HCT116 (cell line): ENCODE measurements around the gene OR4D6. TPM values are rescaled to one million over a fixed set of nuclear protein-coding genes. Genes with fewer than 3 reads are reported as not detected.

Experiments used
- ATAC-seq: fragments of 200-7000 bp; cut with Tn5 transposase; 2 replicates; pipeline ENCODE4 v1.9.1; 2020; ENCODE audit warnings: mild to moderate bottlenecking, moderate library complexity
- BruUV-seq: library from RNA; stranded (reverse); fragments of 400-500 nt; replicated peaks from 2 replicates; lab custom pipeline; 2021; lab: Mats Ljungman, UMichigan
- CTCF ChIA-PET: fragments of 300-600 bp; sonication (Branson Sonifier 250); formaldehyde crosslinking; loops from one replicate; lab custom pipeline; 2021; ENCODE audit warnings: antibody characterized with exemption; lab: Charles Lee
- POLR2A ChIA-PET: fragments of 300-600, 350-600 bp; sonication (Branson Sonifier 250); formaldehyde crosslinking; loops from one replicate; lab custom pipeline; 2021; ENCODE audit warnings: antibody characterized with exemption; lab: Charles Lee
- RAD21 ChIA-PET, 2 experiments: fragments of 300-600 bp; sonication (Branson Sonifier 250); formaldehyde crosslinking; loops; one replicate each; lab custom pipeline; 2023; ENCODE audit warnings: low total read pairs in 2 of 2; ENCODE audit not compliant: uncharacterized antibody in 2 of 2, unreplicated experiment in 2 of 2, low non-redundant PET in 1 of 2; lab: Charles Lee
- DNase-seq: peaks from one replicate; pipeline ENCODE4 v3.0.0-alpha.2; 2010; ENCODE audit warnings: low read depth, low spot score
- H2AFZ ChIP-seq: fragments of 200-600 bp; shearing (Covaris generic), sonication (generic); 2 replicates; pipeline ENCODE4 v1.6.1; 2017; ENCODE audit warnings: low read depth, mixed run types, mixed read lengths, antibody characterized with exemption, low read length; ENCODE audit not compliant: poor library complexity, severe bottlenecking
- H3K27ac ChIP-seq: 2 replicates; pipeline ENCODE4 v1.5.1; 2012; ENCODE audit warnings: low read depth, low read length
- H3K27me3 ChIP-seq: fragments of 200-600 bp; sonication (generic); 2 replicates; pipeline ENCODE4 v1.6.1; 2016; ENCODE audit warnings: mixed run types, low read length, mixed read lengths; ENCODE audit not compliant: insufficient read depth
- H3K36me3 ChIP-seq, 2 experiments: fragments of 200-500 bp in 1 of 2; fragments of 200-600 bp in 1 of 2; sonication (Bioruptor generic) in 1 of 2; sonication (generic) in 1 of 2; 2 replicates each; pipeline versions ENCODE4 v1.5.1 to v1.6.1; 2014 to 2016; ENCODE audit warnings: low read length in 2 of 2, inconsistent platforms in 1 of 2, mixed read lengths in 1 of 2, mixed run types in 1 of 2; ENCODE audit not compliant: insufficient read depth in 2 of 2, control insufficient read depth in 1 of 2
- H3K4me1 ChIP-seq, 2 experiments: fragments of 200-600 bp in 1 of 2; sonication (generic) in 1 of 2; 2 replicates each; pipeline versions ENCODE4 v1.5.1 to v1.6.1; 2012 to 2017; ENCODE audit warnings: low read length in 2 of 2, inconsistent platforms in 1 of 2, mild to moderate bottlenecking in 1 of 2, mixed read lengths in 1 of 2, mixed run types in 1 of 2, moderate library complexity in 1 of 2; ENCODE audit not compliant: insufficient read depth in 2 of 2, control insufficient read depth in 1 of 2
- H3K4me2 ChIP-seq: fragments of 200-600 bp; sonication (generic); 2 replicates; pipeline ENCODE4 v1.6.1; 2017; ENCODE audit warnings: mixed run types, low read length, mixed read lengths
- H3K4me3 ChIP-seq, 2 experiments: fragments of 200-600 bp in 1 of 2; sonication (generic) in 1 of 2; replicated peaks in 1 of 2; 2 replicates each; pipeline ENCODE4 v1.5.1; 2011 to 2016; ENCODE audit warnings: low read length in 2 of 2, control low read depth in 1 of 2, low read depth in 1 of 2, mild to moderate bottlenecking in 1 of 2, mixed read lengths in 1 of 2, mixed run types in 1 of 2
- H3K79me2 ChIP-seq: fragments of 200-600 bp; sonication (generic); 2 replicates; pipeline ENCODE4 v1.6.1; 2017; ENCODE audit warnings: mild to moderate bottlenecking, mixed run types, low read length, moderate library complexity, mixed read lengths; ENCODE audit not compliant: insufficient read depth
- H3K9ac ChIP-seq: fragments of 200-600 bp; sonication (generic); 2 replicates; pipeline ENCODE4 v1.6.1; 2016; ENCODE audit warnings: low read length, mixed read lengths
- H3K9me2 ChIP-seq: fragments of 200-600 bp; sonication (generic), shearing (Covaris generic); 2 replicates; pipeline ENCODE4 v1.6.1; 2017; ENCODE audit warnings: mixed run types, mild to moderate bottlenecking, moderate library complexity; ENCODE audit not compliant: insufficient read depth
- H3K9me3 ChIP-seq, 2 experiments: fragments of 200-500 bp in 1 of 2; fragments of 200-600 bp in 1 of 2; sonication (Bioruptor generic) in 1 of 2; sonication (generic) in 1 of 2; 2 replicates each; pipeline ENCODE4 v1.6.1; 2014 to 2017; ENCODE audit warnings: low read length in 2 of 2, mixed read lengths in 2 of 2, inconsistent platforms in 1 of 2, low read depth in 1 of 2, mild to moderate bottlenecking in 1 of 2, mixed run types in 1 of 2, moderate library complexity in 1 of 2; ENCODE audit not compliant: control insufficient read depth in 1 of 2, insufficient read depth in 1 of 2
- H4K20me1 ChIP-seq: fragments of 200-600 bp; sonication (generic), shearing (Covaris generic); 2 replicates; pipeline ENCODE4 v1.6.1; 2017; ENCODE audit warnings: mixed run types, mild to moderate bottlenecking, moderate library complexity; ENCODE audit not compliant: insufficient read depth
- CEBPB ChIP-seq: IDR thresholded peaks from 2 replicates; pipeline ENCODE4 v1.6.1; 2012; ENCODE audit warnings: low read depth
- EZH2 ChIP-seq: fragments of 200-600 bp; sonication (generic); IDR thresholded peaks from 2 replicates; pipeline ENCODE4 v1.6.1; 2017; ENCODE audit warnings: antibody characterized with exemption, mixed run types
- POLR2A ChIP-seq: IDR thresholded peaks from 2 replicates; pipeline ENCODE4 v1.7.0; 2011; ENCODE audit warnings: borderline replicate concordance; ENCODE audit not compliant: insufficient read depth, insufficient read length; ENCODE audit errors: extremely low read depth
- SIN3A ChIP-seq: IDR thresholded peaks from 2 replicates; pipeline ENCODE4 v1.6.1; 2012; ENCODE audit warnings: low read depth
- SP1 ChIP-seq: IDR thresholded peaks from 2 replicates; pipeline ENCODE4 v1.6.1; 2012; ENCODE audit warnings: low read depth
- SRF ChIP-seq: IDR thresholded peaks from 2 replicates; pipeline ENCODE4 v1.6.1; 2012; ENCODE audit warnings: low read depth
- TCF7L2 ChIP-seq: IDR thresholded peaks from 2 replicates; pipeline ENCODE4 v1.7.0; 2011; ENCODE audit warnings: borderline replicate concordance, inconsistent platforms; ENCODE audit not compliant: insufficient read depth, insufficient read length; ENCODE audit errors: extremely low read depth
- YY1 ChIP-seq: IDR thresholded peaks from 2 replicates; pipeline ENCODE4 v1.6.1; 2011; ENCODE audit warnings: low read length, low read depth, moderate library complexity, mild to moderate bottlenecking; ENCODE audit not compliant: insufficient replicate concordance; ENCODE audit errors: extremely low read depth
- ZFX ChIP-seq: fragments of 450-650 bp; IDR thresholded peaks from 2 replicates; pipeline ENCODE4 v1.6.1; 2017
- ZNF274 ChIP-seq: fragments of 200-500 bp; sonication (Bioruptor generic); IDR thresholded peaks from 2 replicates; pipeline ENCODE4 v1.6.1; 2014; ENCODE audit warnings: mild to moderate bottlenecking, low read depth, low read length, inconsistent platforms
- intact Hi-C: fragments of 100-400 bp; cut with micrococcal nuclease; formaldehyde crosslinking; loops from 2 replicates; pipeline ENCODE4 v1.10.0; 2022
- total RNA-seq: library from RNA; stranded (reverse); gene quantifications from one replicate; pipeline ENCODE4 v1.2.1, GENCODE V29; 2021; ENCODE audit not compliant: unreplicated experiment
- TF ChIP-seq, protein P1 (sequence below): IDR thresholded peaks from 2 replicates; pipeline ENCODE4 v1.6.1; 2011; ENCODE audit warnings: mild to moderate bottlenecking, low read length, moderate library complexity; ENCODE audit not compliant: insufficient replicate concordance; ENCODE audit errors: extremely low read depth
- TF ChIP-seq, protein P2 (sequence below): IDR thresholded peaks from 2 replicates; pipeline ENCODE4 v1.6.1; 2012

The OR4D6 gene
- total RNA-seq, 1 experiment from 2014 or later = not detected

DNA sequence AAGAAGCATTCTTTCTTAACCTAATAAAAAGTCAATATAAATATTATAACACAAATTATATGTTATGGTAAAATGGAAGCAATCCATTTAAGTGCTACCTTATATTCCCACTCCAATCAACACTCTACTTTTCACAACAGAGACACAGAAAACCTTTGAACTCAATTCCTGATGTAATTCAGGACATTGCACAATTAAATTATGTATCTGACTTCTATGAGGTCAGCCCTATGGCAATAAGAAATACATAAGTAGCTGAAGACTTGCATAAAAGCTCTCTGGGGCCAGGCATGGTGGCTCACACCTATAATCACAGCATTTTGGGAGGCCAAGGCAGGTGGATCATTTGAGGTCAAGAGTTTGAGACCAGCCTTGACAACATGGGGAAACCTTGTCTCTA lies 23.1 kb downstream of the OR4D6 start:
- intact Hi-C loops = loop anchor here (5.0 kb wide), 1 partner anchor 33 kb away; no protein-coding TSS in a partner anchor
- no peaks in the 10 kb centered on the region for H4K20me1 ChIP-seq
- no peak overlapping the region for H3K4me3 ChIP-seq
- no peak overlapping the region for H3K27ac ChIP-seq
- no peaks in the 10 kb centered on the region for H3K36me3 ChIP-seq
- no peaks in the 10 kb centered on the region for H3K9me2 ChIP-seq
- no peaks in the 10 kb centered on the region for H3K27me3 ChIP-seq
- H3K4me1 ChIP-seq = no peaks in the 10 kb centered on the region
- H3K79me2 ChIP-seq = no peaks in the 10 kb centered on the region
- DNase-seq (no peak), ATAC-seq (no peak)
- RAD21 ChIA-PET = no interaction called here
- no TSS peak for BruUV-seq
- TF ChIP-seq POLR2A (no peak), SP1 (no peak), SRF (no peak), EZH2 (no peak), ZNF274 (no peak), TCF7L2 (no peak)
- H3K9me3 ChIP-seq = no peaks in the 10 kb centered on the region
- CTCF ChIA-PET = no interaction called here
- H3K4me2 ChIP-seq = no peak overlapping the region
- POLR2A ChIA-PET = no interaction called here
- no peak overlapping the region for H3K9ac ChIP-seq
- H2AFZ ChIP-seq = no peak overlapping the region

DNA sequence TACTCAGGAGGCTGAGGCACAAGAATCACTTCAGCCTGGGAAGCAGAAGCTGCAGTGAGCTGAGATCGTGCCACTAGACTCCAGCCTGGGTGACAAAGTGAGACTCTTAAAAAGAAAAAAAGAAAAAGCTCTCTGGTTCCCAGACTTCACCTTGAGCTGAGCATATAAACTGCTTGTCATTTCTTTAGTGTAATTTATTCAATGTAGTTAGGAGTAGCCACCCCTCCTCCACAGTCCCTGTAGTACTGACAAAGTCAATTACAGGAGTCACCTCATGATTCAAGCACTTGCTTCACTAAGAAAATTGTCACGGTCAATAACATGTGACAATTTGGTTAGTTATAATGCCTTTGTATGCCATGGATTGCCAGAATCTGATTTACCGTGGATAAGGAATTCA lies 23.6 kb downstream of the OR4D6 start:
- intact Hi-C loops = loop anchor here (5.0 kb wide), 1 partner anchor 33 kb away; no protein-coding TSS in a partner anchor
- POLR2A ChIA-PET = no interaction called here
- no peak overlapping the region for H3K9ac ChIP-seq

More for the DNA sequence above, 23.6 kb downstream of the OR4D6 start:
- Histone ChIP-seq H3K79me2 (no peaks in the 10 kb centered on the region), H3K4me2 (no peak overlapping the region), H4K20me1 (no peaks in the 10 kb centered on the region), H3K9me3 (no peaks in the 10 kb centered on the region), H3K27ac (no peak overlapping the region), H3K9me2 (no peaks in the 10 kb centered on the region), H3K4me1 (no peaks in the 10 kb centered on the region), H3K36me3 (no peaks in the 10 kb centered on the region), H2AFZ (no peak overlapping the region), H3K4me3 (no peak overlapping the region), H3K27me3 (no peaks in the 10 kb centered on the region)
- ATAC-seq (no peak), DNase-seq (no peak)
- ChIA-PET RAD21 (no interaction called here), CTCF (no interaction called here)
- TF ChIP-seq YY1 (no peak), ZFX (no peak), CEBPB (no peak), SIN3A (no peak)
- TF ChIP-seq, protein P1, sequence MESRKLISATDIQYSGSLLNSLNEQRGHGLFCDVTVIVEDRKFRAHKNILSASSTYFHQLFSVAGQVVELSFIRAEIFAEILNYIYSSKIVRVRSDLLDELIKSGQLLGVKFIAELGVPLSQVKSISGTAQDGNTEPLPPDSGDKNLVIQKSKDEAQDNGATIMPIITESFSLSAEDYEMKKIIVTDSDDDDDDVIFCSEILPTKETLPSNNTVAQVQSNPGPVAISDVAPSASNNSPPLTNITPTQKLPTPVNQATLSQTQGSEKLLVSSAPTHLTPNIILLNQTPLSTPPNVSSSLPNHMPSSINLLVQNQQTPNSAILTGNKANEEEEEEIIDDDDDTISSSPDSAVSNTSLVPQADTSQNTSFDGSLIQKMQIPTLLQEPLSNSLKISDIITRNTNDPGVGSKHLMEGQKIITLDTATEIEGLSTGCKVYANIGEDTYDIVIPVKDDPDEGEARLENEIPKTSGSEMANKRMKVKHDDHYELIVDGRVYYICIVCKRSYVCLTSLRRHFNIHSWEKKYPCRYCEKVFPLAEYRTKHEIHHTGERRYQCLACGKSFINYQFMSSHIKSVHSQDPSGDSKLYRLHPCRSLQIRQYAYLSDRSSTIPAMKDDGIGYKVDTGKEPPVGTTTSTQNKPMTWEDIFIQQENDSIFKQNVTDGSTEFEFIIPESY = no peak
- TF ChIP-seq, protein P2, sequence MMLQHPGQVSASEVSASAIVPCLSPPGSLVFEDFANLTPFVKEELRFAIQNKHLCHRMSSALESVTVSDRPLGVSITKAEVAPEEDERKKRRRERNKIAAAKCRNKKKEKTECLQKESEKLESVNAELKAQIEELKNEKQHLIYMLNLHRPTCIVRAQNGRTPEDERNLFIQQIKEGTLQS = no peak
- no TSS peak for BruUV-seq
